Myometrial cell (primary cell): ENCODE measurements around the gene FXN. TPM values are rescaled to one million over a fixed set of nuclear protein-coding genes. Genes with fewer than 3 reads are reported as not detected.

Experiments
- total RNA-seq: library from RNA; depleted of rRNA; stranded (reverse); fragments of >200 nt; gene quantifications from 2 replicates; pipeline ENCODE4 v1.2.3, GENCODE V29; 2015

Gene FXN
- total RNA-seq = 8.9 and 11.9 TPM in 2 replicates

GRCh38 chr9:69035438-69036308, at the start of gene FXN:
Gene FXN, plus strand, starts transcription at chr9:69035752. Its CDS starts 31 bp downstream, at chr9:69035783.

GRCh38 chr9:69014013-69014412, 21.5 kb upstream of the FXN start, which contains the start of gene PRKACG:
Gene PRKACG, minus strand, starts transcription at chr9:69014113. Its CDS starts 21 bp downstream, at chr9:69014092.

Other genes with a start within 250 kb of the FXN start
- gene PRKACG, start 21.6 kb upstream of the FXN start, total RNA-seq = not detected in 2 replicates
- gene TJP2, start 138.5 kb downstream of the FXN start, total RNA-seq = 33.0 and 35.2 TPM in 2 replicates